Urinary bladder (tissue), 4 donors: ENCODE results near the gene ZMIZ2. TPM values are rescaled to one million over a fixed set of nuclear protein-coding genes. Genes with fewer than 3 reads are reported as not detected.
"Not testable (repeated sequence)": the region's sequence is repeated elsewhere in the genome, so short reads cannot be mapped to it uniquely, and the experiment has no call there.

ENCODE experiments used
- DNase-seq: peaks from one replicate; pipeline ENCODE4 v3.0.0-alpha.2; 2015; ENCODE audit errors: extremely low spot score
- H3K27ac ChIP-seq: one replicate; pipeline ENCODE4 v1.5.1; 2013; ENCODE audit warnings: low read depth, mild to moderate bottlenecking, moderate library complexity
- H3K36me3 ChIP-seq: one replicate; pipeline ENCODE4 v1.6.1; 2013; ENCODE audit warnings: mild to moderate bottlenecking, moderate library complexity; ENCODE audit not compliant: insufficient read depth
- H3K4me1 ChIP-seq: one replicate; pipeline ENCODE4 v1.6.1; 2013; ENCODE audit warnings: mild to moderate bottlenecking, moderate library complexity; ENCODE audit not compliant: insufficient read depth
- H3K4me3 ChIP-seq: one replicate; pipeline ENCODE4 v1.5.1; 2013; ENCODE audit warnings: low read depth, low read length
- WGBS: extraction: QIAGEN DNeasy Blood & Tissue Kit; methylation state at CpG from one replicate; pipeline ENCODE4 v1.1.7; 2013; 5-methylcytosine and 5-hydroxymethylcytosine counted together
- polyA plus RNA-seq: library from polyadenylated mRNA; stranded (reverse); fragments of 200-250 nt; gene quantifications from one replicate; pipeline ENCODE4 v1.2.3, GENCODE V29; 2013
- total RNA-seq: library from RNA; depleted of rRNA; stranded (reverse); fragments of >200 nt; gene quantifications from one replicate; pipeline ENCODE4 v1.2.3, GENCODE V29; 2014
- donor health status: healthy with polysubstance abuse.
- donor health status: healthy.

The ZMIZ2 gene, protein sequence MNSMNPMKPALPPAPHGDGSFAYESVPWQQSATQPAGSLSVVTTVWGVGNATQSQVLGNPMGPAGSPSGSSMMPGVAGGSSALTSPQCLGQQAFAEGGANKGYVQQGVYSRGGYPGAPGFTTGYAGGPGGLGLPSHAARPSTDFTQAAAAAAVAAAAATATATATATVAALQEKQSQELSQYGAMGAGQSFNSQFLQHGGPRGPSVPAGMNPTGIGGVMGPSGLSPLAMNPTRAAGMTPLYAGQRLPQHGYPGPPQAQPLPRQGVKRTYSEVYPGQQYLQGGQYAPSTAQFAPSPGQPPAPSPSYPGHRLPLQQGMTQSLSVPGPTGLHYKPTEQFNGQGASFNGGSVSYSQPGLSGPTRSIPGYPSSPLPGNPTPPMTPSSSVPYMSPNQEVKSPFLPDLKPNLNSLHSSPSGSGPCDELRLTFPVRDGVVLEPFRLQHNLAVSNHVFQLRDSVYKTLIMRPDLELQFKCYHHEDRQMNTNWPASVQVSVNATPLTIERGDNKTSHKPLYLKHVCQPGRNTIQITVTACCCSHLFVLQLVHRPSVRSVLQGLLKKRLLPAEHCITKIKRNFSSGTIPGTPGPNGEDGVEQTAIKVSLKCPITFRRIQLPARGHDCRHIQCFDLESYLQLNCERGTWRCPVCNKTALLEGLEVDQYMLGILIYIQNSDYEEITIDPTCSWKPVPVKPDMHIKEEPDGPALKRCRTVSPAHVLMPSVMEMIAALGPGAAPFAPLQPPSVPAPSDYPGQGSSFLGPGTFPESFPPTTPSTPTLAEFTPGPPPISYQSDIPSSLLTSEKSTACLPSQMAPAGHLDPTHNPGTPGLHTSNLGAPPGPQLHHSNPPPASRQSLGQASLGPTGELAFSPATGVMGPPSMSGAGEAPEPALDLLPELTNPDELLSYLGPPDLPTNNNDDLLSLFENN
- 13.3 TPM for total RNA-seq
- polyA plus RNA-seq: 36.7 TPM

GRCh38 chr7:44748045-44748947, at the start of gene ZMIZ2:
Gene ZMIZ2, plus strand, starts transcription at chr7:44748847. Its CDS starts 7,403 bp downstream, at chr7:44756250.
- H3K4me1 ChIP-seq: peaks cover 3% of the 10 kb centered on the region
- peak; percentile 71 for DNase-seq
- no peaks in the 10 kb centered on the region for H3K36me3 ChIP-seq
- peak within 1 kb of the TSS; percentile 99 for H3K4me3 ChIP-seq
- WGBS: 1% methylated on average over 91 of the region's 92 CpGs
- peak within 1 kb of the TSS; percentile 97 for H3K27ac ChIP-seq

GRCh38 chr7:44699598-44699997, 49.0 kb upstream of the ZMIZ2 start:
- not testable (repeated sequence) for H3K27ac ChIP-seq, H3K4me3 ChIP-seq, H3K4me1 ChIP-seq, DNase-seq, H3K36me3 ChIP-seq
- WGBS: 94% methylated on average over 2 of the region's 2 CpGs

DNA sequence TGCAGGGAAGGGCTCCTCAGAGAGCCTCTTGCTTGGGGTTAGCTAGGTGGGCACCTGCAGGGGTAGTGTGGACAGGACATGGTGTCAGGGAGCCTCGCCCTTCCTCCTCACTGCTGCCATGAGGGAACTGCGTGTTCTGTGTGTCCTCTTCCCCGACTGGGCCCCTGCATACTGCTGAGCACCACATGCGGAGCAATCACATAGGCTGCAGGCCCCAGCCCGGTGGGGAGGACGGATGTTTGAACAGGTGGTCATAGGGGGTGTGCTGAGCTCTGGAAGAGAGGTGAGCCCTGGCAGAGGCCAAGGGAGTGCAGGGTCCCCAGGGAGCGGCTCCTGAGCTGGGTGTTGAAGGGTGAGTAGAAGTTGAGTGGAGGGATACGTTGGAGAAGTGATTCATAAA, 48.3 kb upstream of the ZMIZ2 start:
- DNase-seq: no peak
- H3K4me3 ChIP-seq: no peak overlapping the region
- peaks cover 6% of the 10 kb centered on the region for H3K36me3 ChIP-seq
- H3K4me1 ChIP-seq: no peaks in the 10 kb centered on the region
- WGBS: 92% methylated on average over 8 of the region's 8 CpGs
- no peak overlapping the region for H3K27ac ChIP-seq

GRCh38 chr7:44703391-44703790, 45.3 kb upstream of the ZMIZ2 start:
- 97% methylated on average over 10 of the region's 10 CpGs for WGBS
- H3K27ac ChIP-seq, H3K36me3 ChIP-seq, DNase-seq, H3K4me1 ChIP-seq, H3K4me3 ChIP-seq: not testable (repeated sequence)

GRCh38 chr7:44703921-44704320, 44.7 kb upstream of the ZMIZ2 start:
- 70% methylated on average over 1 of the region's 1 CpG for WGBS

DNA sequence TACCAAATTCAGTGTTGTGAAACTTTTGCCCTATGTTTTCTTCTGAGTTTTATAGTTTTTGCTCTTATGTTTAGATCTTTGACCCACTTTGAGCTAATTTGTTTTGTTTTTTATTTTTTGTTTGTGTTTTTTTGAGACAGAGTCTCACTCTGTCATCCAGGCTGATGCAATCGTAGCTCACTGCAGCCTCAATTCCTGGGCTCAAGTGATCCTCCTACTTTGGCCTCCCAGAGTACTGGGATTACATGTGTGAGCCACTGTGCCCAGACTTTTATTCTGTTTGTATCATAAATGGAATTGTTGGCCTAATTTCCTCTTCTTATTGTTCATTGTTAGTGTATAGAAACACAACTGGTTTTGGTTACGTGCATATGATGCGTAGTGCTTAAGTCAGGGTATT, 43.2 kb upstream of the ZMIZ2 start:
- Histone ChIP-seq H3K4me1 (no peaks in the 10 kb centered on the region), H3K27ac (no peak overlapping the region), H3K4me3 (no peak overlapping the region), H3K36me3 (peaks cover 2% of the 10 kb centered on the region)
- WGBS: 97% methylated on average over 3 of the region's 3 CpGs
- DNase-seq: no peak

More at GRCh38 chr7:44703921-44704320, 44.7 kb upstream of the ZMIZ2 start:
- no peak for DNase-seq
- Histone ChIP-seq H3K36me3 (peaks cover 2% of the 10 kb centered on the region), H3K4me3 (no peak overlapping the region), H3K27ac (no peak overlapping the region), H3K4me1 (no peaks in the 10 kb centered on the region)

DNA sequence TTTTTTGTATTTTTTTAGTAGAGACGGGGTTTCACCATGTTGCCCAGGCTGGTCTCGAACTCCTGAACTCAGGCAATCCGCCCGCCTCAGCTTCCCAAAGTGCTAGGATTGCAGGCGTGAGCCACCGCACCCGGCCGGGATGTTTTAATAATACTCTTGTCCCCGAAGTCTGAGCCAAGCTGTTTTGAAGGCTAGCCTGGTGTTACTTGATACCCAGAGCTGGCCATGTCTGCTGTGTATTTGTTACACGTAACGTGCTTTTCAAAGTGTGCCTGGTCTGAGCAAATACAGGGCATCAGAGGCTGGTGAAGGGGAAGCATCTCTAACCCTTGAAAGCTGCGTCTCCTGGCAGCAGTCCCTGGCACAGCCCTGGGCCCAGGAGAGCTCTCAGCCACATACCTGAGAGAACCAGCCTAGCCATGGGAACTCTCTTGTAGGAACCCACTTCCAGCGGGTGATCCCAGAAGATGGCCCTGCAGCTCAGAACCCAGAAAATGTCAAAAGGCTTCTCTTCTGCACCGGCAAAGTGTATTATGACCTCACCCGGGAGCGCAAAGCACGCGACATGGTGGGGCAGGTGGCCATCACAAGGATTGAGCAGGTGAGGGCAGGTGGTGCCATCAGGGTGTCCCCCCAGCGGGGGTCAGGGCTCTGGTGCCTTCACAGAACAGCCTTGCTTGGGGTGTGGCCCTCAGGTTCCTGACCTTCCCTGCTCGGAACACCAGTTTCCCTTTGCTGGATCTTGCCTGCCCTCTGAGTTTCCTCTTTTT, 41.7 kb upstream of the ZMIZ2 start:
- Histone ChIP-seq H3K27ac (no peak overlapping the region), H3K4me1 (no peaks in the 10 kb centered on the region), H3K4me3 (no peak overlapping the region), H3K36me3 (no peaks in the 10 kb centered on the region)
- 93% methylated on average over 20 of the region's 20 CpGs for WGBS
- DNase-seq: no peak

- DNase-seq: no peak
- Histone ChIP-seq H3K4me3 (no peak overlapping the region), H3K27ac (no peak overlapping the region), H3K36me3 (no peaks in the 10 kb centered on the region), H3K4me1 (no peaks in the 10 kb centered on the region)
- 93% methylated on average over 21 of the region's 21 CpGs for WGBS
These were observed 41.0 kb upstream of the ZMIZ2 start for GRCh38 chr7:44707558-44708230.

- no peak overlapping the region for H3K27ac ChIP-seq
- H3K36me3 ChIP-seq: no peaks in the 10 kb centered on the region
- WGBS: 88% methylated on average over 19 of the region's 19 CpGs
- no peak for DNase-seq
- no peaks in the 10 kb centered on the region for H3K4me1 ChIP-seq
- no peak overlapping the region for H3K4me3 ChIP-seq
These were observed 39.4 kb upstream of the ZMIZ2 start for GRCh38 chr7:44709011-44709915.

- no peak for DNase-seq
- H3K27ac ChIP-seq: no peak overlapping the region
- WGBS: 90% methylated on average over 10 of the region's 10 CpGs
- no peaks in the 10 kb centered on the region for H3K4me1 ChIP-seq
- no peaks in the 10 kb centered on the region for H3K36me3 ChIP-seq
- H3K4me3 ChIP-seq: no peak overlapping the region
These were observed 38.6 kb upstream of the ZMIZ2 start for GRCh38 chr7:44709945-44710596.

DNA sequence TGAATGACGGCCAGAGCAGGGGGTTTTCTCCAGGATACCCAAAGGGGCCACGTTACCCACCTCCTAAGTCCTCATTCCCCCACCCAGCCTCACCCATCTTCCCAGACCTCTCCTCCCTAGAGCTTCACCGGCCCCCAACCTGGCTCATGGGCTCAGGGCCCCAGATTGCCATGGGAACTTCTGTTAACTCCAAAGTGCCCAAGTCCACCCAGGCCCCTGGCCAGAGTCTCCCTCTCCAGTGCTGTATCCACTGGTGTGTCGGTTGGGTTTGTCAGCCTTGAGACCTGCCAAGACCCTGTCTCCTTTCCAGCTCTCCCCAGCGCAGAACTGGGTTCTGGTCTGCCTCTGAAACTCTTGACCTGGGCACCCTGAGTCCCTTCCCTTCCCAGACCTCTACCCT, 37.1 kb upstream of the ZMIZ2 start:
- H3K27ac ChIP-seq: no peak overlapping the region
- H3K36me3 ChIP-seq: no peaks in the 10 kb centered on the region
- 58% methylated on average over 5 of the region's 5 CpGs for WGBS
- no peak overlapping the region for H3K4me3 ChIP-seq
- DNase-seq: no peak
- H3K4me1 ChIP-seq: no peaks in the 10 kb centered on the region
